Common myeloid progenitor, CD34-positive (primary cell): ENCODE data around the gene PRUNE1.

Experiments used
- CTCF ChIA-PET: fragments of 350-600 bp; sonication (Branson Sonifier 250); formaldehyde crosslinking; loops from one replicate; lab custom pipeline; 2021; ENCODE audit warnings: antibody characterized with exemption; lab: Charles Lee
- POLR2A ChIA-PET: fragments of 350-600 bp; sonication (Branson Sonifier 250); formaldehyde crosslinking; loops from one replicate; lab custom pipeline; 2021; ENCODE audit warnings: antibody characterized with exemption; lab: Charles Lee
- DNase-seq, 3 donors: peaks; one replicate each; pipeline versions ENCODE4 v3.0.0 to v3.0.0-alpha.2; 2013
- H3K27ac ChIP-seq, 2 experiments: 1 replicate in 1 of 2; 2 replicates in 1 of 2; pipeline ENCODE4 v1.7.0; 2013; ENCODE audit warnings: inconsistent platforms in 2 of 2, low read length in 2 of 2, mild to moderate bottlenecking in 2 of 2, low read depth in 1 of 2, moderate library complexity in 1 of 2; ENCODE audit not compliant: severe bottlenecking in 2 of 2, insufficient read depth in 1 of 2, poor library complexity in 1 of 2
- H3K27me3 ChIP-seq, 5 experiments: replicated peaks in 2 of 5; 1 replicate in 3 of 5; 2 replicates in 2 of 5; pipeline versions ENCODE4 v1.6.1 to v1.7.0; 2013; ENCODE audit warnings: low read length in 4 of 5, mild to moderate bottlenecking in 2 of 5, moderate library complexity in 2 of 5, inconsistent platforms in 1 of 5; ENCODE audit not compliant: insufficient read depth in 5 of 5, control insufficient read depth in 4 of 5
- H3K36me3 ChIP-seq, 4 experiments: 1 replicate in 2 of 4; 2 replicates in 2 of 4; pipeline versions ENCODE4 v1.6.1 to v1.7.0; 2013; ENCODE audit warnings: low read length in 3 of 4, control low read depth in 1 of 4, mild to moderate bottlenecking in 1 of 4; ENCODE audit not compliant: control insufficient read depth in 4 of 4, insufficient read depth in 4 of 4
- H3K4me1 ChIP-seq, 4 experiments: 1 replicate in 3 of 4; 2 replicates in 1 of 4; pipeline versions ENCODE4 v1.6.1 to v1.7.1; 2013; ENCODE audit warnings: low read length in 3 of 4, mild to moderate bottlenecking in 3 of 4, control low read depth in 1 of 4, inconsistent platforms in 1 of 4, moderate library complexity in 1 of 4; ENCODE audit not compliant: control insufficient read depth in 4 of 4, insufficient read depth in 4 of 4; ENCODE audit errors: control extremely low read depth in 1 of 4
- H3K4me3 ChIP-seq, 7 experiments: 1 replicate in 4 of 7; 2 replicates in 3 of 7; pipeline versions ENCODE4 v1.5.1 to v1.7.0; 2013; ENCODE audit warnings: mild to moderate bottlenecking in 7 of 7, low read length in 6 of 7, moderate library complexity in 6 of 7, inconsistent platforms in 2 of 7, low read depth in 2 of 7, control low read depth in 1 of 7; ENCODE audit not compliant: insufficient read depth in 4 of 7, control insufficient read depth in 1 of 7; ENCODE audit errors: extremely low read depth in 1 of 7
- H3K9me3 ChIP-seq, 5 experiments: 1 replicate in 4 of 5; 2 replicates in 1 of 5; pipeline versions ENCODE4 v1.6.1 to v1.7.1; 2013; ENCODE audit warnings: low read length in 4 of 5, mild to moderate bottlenecking in 2 of 5, inconsistent platforms in 1 of 5, low read depth in 1 of 5, moderate library complexity in 1 of 5; ENCODE audit not compliant: control insufficient read depth in 4 of 5, insufficient read depth in 2 of 5; ENCODE audit errors: control extremely low read depth in 1 of 5
- WGBS: methylation state at CpG from one replicate; pipeline ENCODE4 v1.1.5; 2013; ENCODE audit not compliant: insufficient coverage; 5-methylcytosine and 5-hydroxymethylcytosine counted together

PRUNE1 gene

GRCh38 chr1:151002611-151003010, 5.6 kb upstream of the PRUNE1 start:
- Histone ChIP-seq H3K9me3 (no peaks in the 10 kb centered on the region), H3K4me1 (peaks cover 30 to 91% (median 86%) of the 10 kb centered on the region in 4 experiments), H3K27ac (no peak overlapping the region), H3K27me3 (no peaks in the 10 kb centered on the region), H3K36me3 (peaks cover 3 to 22% (median 12%) of the 10 kb centered on the region in 4 experiments), H3K4me3 (peak overlapping the region in 2 of 7 experiments; percentile 26 to 61)
- DNase-seq, result no peak
- WGBS, result no CpG with 5 or more reads among the region's 2 CpGs
- POLR2A ChIA-PET, result interaction anchor here (1.1 kb wide), 1 partner anchor 155 kb away, joined by 4 read pairs; no protein-coding TSS in a partner anchor
- CTCF ChIA-PET, result interaction anchor here (0.8 to 12.3 kb wide), 6 partner anchors 20 to 95 kb away, joined by 3 to 235 read pairs (median 4); partner anchors contain the start of gene ANXA9

DNA sequence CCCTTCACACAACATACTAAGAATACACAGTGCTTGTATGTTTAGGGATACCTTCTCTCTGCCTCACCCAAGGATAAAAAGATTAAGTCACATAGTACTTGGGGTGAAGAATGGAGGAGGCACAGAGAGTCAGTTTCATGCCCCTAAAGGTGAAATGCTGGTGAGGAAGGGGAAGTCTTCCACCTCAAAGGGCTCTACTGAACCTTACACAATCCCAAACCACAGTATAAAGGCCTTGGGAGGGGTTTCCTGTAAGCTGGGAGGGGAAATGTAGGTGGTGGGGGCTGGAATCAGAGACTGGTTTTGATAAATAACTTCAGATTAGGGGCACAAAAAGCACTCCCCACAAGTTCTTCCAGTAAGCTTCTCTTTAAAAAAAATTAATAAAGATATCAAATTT, 5.1 kb upstream of the PRUNE1 start:
- ChIA-PET CTCF (interaction anchor here (0.6 to 12.3 kb wide), 6 partner anchors 7 to 209 kb away, joined by 3 to 235 read pairs (median 7); partner anchors contain the start of gene ANXA9), POLR2A (interaction anchor here (1.1 kb wide), 1 partner anchor 155 kb away, joined by 4 read pairs; no protein-coding TSS in a partner anchor)
- Histone ChIP-seq H3K27me3 (no peaks in the 10 kb centered on the region), H3K4me1 (peaks cover 35 to 95% (median 91%) of the 10 kb centered on the region in 4 experiments), H3K27ac (peak overlapping the region in 1 of 2 experiments; percentile 49), H3K4me3 (peak overlapping the region in 5 of 7 experiments; percentile 17 to 63 (median 35)), H3K36me3 (peaks cover 0 to 17% (median 8%) of the 10 kb centered on the region in 4 experiments), H3K9me3 (no peaks in the 10 kb centered on the region)
- peak in 2 of 3 donors; percentile 37 to 42 for DNase-seq

DNA sequence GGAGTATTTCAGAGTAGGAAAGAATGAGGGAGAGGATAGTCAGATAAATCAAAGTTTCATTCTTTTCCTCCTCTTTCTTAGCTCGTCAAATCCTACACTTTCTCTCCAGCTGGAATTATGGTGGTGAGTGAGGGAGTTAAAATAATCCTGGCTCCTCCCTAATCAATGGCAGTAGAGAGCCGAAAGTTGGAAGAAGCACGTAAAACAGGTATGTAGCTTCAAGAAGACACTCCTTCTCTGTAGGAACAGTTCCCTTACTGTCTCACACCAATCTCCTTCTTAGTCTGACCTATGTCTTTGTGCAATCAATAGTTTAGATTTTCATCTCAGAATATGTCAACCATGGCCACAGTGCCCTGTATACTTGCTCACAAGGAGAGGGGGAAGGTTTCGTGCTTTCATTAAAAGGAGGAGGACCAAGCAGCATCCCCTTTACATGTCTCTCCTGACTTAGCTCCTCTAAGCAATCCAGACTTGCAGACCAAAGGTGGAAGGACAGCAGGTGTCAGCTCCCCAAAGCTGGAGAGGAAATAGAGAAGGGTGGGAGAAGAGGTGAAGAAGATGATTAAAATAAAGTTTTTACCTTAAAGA, 2.4 kb upstream of the PRUNE1 start:
- Histone ChIP-seq H3K4me1 (peaks cover 35 to 95% (median 87%) of the 10 kb centered on the region in 4 experiments), H3K36me3 (peaks cover 0 to 10% (median 5%) of the 10 kb centered on the region in 4 experiments), H3K4me3 (peak overlapping the region; percentile 64 to 88 (median 82)), H3K27me3 (no peaks in the 10 kb centered on the region), H3K27ac (peak overlapping the region; percentile 95 to 98), H3K9me3 (no peaks in the 10 kb centered on the region)
- CTCF ChIA-PET, result interaction anchor here (0.6 to 4.9 kb wide), 21 partner anchors 10 to 773 kb away, joined by 3 to 65 read pairs (median 4); partner anchors contain the start of genes ANXA9, CDC42SE1, MLLT11 and TNFAIP8L2
- no CpG with 5 or more reads among the region's 4 CpGs for WGBS
- no peak for DNase-seq
- POLR2A ChIA-PET, result interaction anchor here (0.9 to 1.7 kb wide), 5 partner anchors 8 to 45 kb away, joined by 3 to 7 read pairs (median 4); no protein-coding TSS in a partner anchor

GRCh38 chr1:151006327-151007052, 1.8 kb upstream of the PRUNE1 start, which contains the start of gene MINDY1:
Gene MINDY1 (minus strand): TSS chr1:151006902. CDS start chr1:151002617, 4,285 bp downstream.
- ChIA-PET CTCF (interaction anchor here (0.6 to 4.9 kb wide), 22 partner anchors 10 to 773 kb away, joined by 3 to 65 read pairs (median 4); partner anchors contain the start of genes ANXA9, CDC42SE1, MLLT11 and TNFAIP8L2), POLR2A (interaction anchor here (0.8 to 1.7 kb wide), 5 partner anchors 9 to 53 kb away, joined by 3 to 7 read pairs (median 4); partner anchors contain the start of gene CDC42SE1)
- under 1% methylated on average over 13 of the region's 18 CpGs for WGBS
- H3K4me3 ChIP-seq, result peak within 1 kb of the TSS; percentile 64 to 88 (median 84)
- peaks cover 36 to 95% (median 87%) of the 10 kb centered on the region in 4 experiments for H3K4me1 ChIP-seq
- no peaks in the 10 kb centered on the region for H3K27me3 ChIP-seq
- peak; percentile 73 to 81 (median 78) for DNase-seq
- H3K36me3 ChIP-seq, result peaks cover 0 to 6% (median 3%) of the 10 kb centered on the region in 4 experiments
- no peaks in the 10 kb centered on the region for H3K9me3 ChIP-seq
- peak within 1 kb of the TSS; percentile 95 to 98 for H3K27ac ChIP-seq

DNA sequence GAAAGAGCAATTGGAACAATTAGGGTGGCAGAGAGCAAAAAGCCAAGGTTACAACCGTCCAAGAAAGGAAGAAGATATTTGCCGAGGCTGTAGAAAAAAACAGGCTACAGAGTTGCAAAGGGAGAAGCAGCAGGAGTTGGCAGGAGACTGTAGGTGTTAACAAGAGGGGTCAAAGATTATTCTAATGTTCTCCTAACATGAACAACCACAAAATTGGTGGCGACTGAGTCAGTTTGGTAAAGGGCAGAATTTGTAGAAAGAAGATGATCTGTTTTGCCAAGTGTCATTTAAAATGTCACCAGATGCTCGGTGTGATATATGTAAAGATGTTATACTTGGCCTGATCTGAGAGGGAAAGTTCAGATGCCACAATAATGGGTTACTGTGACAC, 401 bp upstream of the PRUNE1 start:
- Histone ChIP-seq H3K27ac (peak overlapping the region; percentile 95 to 98), H3K4me3 (peak overlapping the region in 6 of 7 experiments; percentile 75 to 96 (median 84)), H3K27me3 (no peaks in the 10 kb centered on the region), H3K36me3 (no peaks in the 10 kb centered on the region), H3K4me1 (peaks cover 32 to 95% (median 83%) of the 10 kb centered on the region in 4 experiments), H3K9me3 (no peaks in the 10 kb centered on the region)
- ChIA-PET CTCF (interaction anchor here (3.3 to 4.9 kb wide), 4 partner anchors 12 to 30 kb away, joined by 19 to 65 read pairs (median 36); partner anchors contain the start of gene ANXA9), POLR2A (no interaction called here)
- 33% methylated on average over 2 of the region's 4 CpGs for WGBS
- no peak for DNase-seq

GRCh38 chr1:151009206-151009587, 948 bp downstream of the PRUNE1 start:
- Histone ChIP-seq H3K4me3 (peak overlapping the region in 6 of 7 experiments; percentile 75 to 96 (median 84)), H3K27me3 (no peaks in the 10 kb centered on the region), H3K36me3 (no peaks in the 10 kb centered on the region), H3K27ac (peak overlapping the region; percentile 95 to 98), H3K9me3 (no peaks in the 10 kb centered on the region), H3K4me1 (peaks cover 34 to 93% (median 81%) of the 10 kb centered on the region in 4 experiments)
- ChIA-PET CTCF (interaction anchor here (1.1 to 1.7 kb wide), 2 partner anchors 10 to 29 kb away, joined by 7 read pairs; no protein-coding TSS in a partner anchor), POLR2A (no interaction called here)
- 60% methylated on average over 2 of the region's 3 CpGs for WGBS
- DNase-seq, result no peak
